PFSK-1 (cell line): ENCODE measurements around the gene TRERF1. TPM values are rescaled to one million over a fixed set of nuclear protein-coding genes. Genes with fewer than 3 reads are reported as not detected.

Experiments
- FOXP2 ChIP-seq: optimal IDR thresholded peaks from 2 replicates; pipeline ENCODE3; 2011; ENCODE audit warnings: borderline replicate concordance, control low read depth, inconsistent platforms; ENCODE audit not compliant: insufficient read depth; ENCODE audit errors: extremely low read length, extremely low read depth
- POLR2AphosphoS5 ChIP-seq: IDR thresholded peaks from 2 replicates; pipeline ENCODE4 v1.6.1; 2012; ENCODE audit warnings: low read depth, mild to moderate bottlenecking, control low read depth, low read length, moderate library complexity
- REST ChIP-seq, 2 experiments: IDR thresholded peaks; 2 replicates each; pipeline versions ENCODE4 v1.6.1 to v1.8.0; 2011 to 2012; ENCODE audit warnings: low read depth in 2 of 2, low read length in 2 of 2, control low read depth in 1 of 2, inconsistent platforms in 1 of 2, mild to moderate bottlenecking in 1 of 2, moderate library complexity in 1 of 2; ENCODE audit not compliant: insufficient read depth in 1 of 2
- SIN3A ChIP-seq: IDR thresholded peaks from 2 replicates; pipeline ENCODE4 v1.6.1; 2012; ENCODE audit warnings: mild to moderate bottlenecking, low read length, moderate library complexity, borderline replicate concordance; ENCODE audit not compliant: insufficient read depth
- TAF1 ChIP-seq: IDR thresholded peaks from 2 replicates; pipeline ENCODE4 v1.6.1; 2012; ENCODE audit warnings: low read length, control low read depth, borderline replicate concordance; ENCODE audit not compliant: insufficient read depth
- polyA plus RNA-seq: library from polyadenylated mRNA; unstranded; fragments of >200 nt; gene quantifications from one replicate; pipeline ENCODE4 v1.2.1, GENCODE V29; 2012; ENCODE audit warnings: low read depth, missing spikeins; ENCODE audit not compliant: insufficient read length

Gene TRERF1
- polyA plus RNA-seq = 14.7 TPM

GRCh38 chr6:42451333-42452170 lies at the start of gene TRERF1:
Gene TRERF1, minus strand, starts transcription at chr6:42451926. Its CDS starts 182,336 bp downstream, at chr6:42269590.
- TF ChIP-seq POLR2AphosphoS5 (no peak; the same call in 1 of the 2 replicates), FOXP2 (peak; percentile 45), SIN3A (peak; percentile 73; the same call in 1 of the 2 replicates), TAF1 (peak; percentile 28; the same call in 1 of the 2 replicates), REST (IDR thresholded peaks at IDR 0.05; ENCODE audit: insufficient read depth in 1 of 2, low read depth in 2 of 2, low read length in 2 of 2) (no peak)

GRCh38 chr6:42498473-42499128 lies 46.9 kb upstream of the TRERF1 start:
- TF ChIP-seq FOXP2 (no peak), SIN3A (no peak)

GRCh38 chr6:42493914-42494539 lies 42.3 kb upstream of the TRERF1 start:
- TF ChIP-seq FOXP2 (no peak), REST (IDR thresholded peaks at IDR 0.05; ENCODE audit: insufficient read depth in 1 of 2, low read depth in 2 of 2, low read length in 2 of 2) (no peak), TAF1 (no peak), SIN3A (no peak), POLR2AphosphoS5 (no peak)

- TF ChIP-seq REST (IDR thresholded peaks at IDR 0.05; ENCODE audit: insufficient read depth in 1 of 2, low read depth in 2 of 2, low read length in 2 of 2) (no peak), FOXP2 (no peak), TAF1 (no peak), SIN3A (no peak), POLR2AphosphoS5 (no peak)
Measured at GRCh38 chr6:42488129-42488528, 36.4 kb upstream of the TRERF1 start.

GRCh38 chr6:42484261-42484660 lies 32.5 kb upstream of the TRERF1 start:
- no peak for TF ChIP-seq REST (IDR thresholded peaks at IDR 0.05; ENCODE audit: insufficient read depth in 1 of 2, low read depth in 2 of 2, low read length in 2 of 2)
- no peak for TF ChIP-seq SIN3A
- TF ChIP-seq TAF1 = no peak
- TF ChIP-seq FOXP2 = no peak
- no peak for TF ChIP-seq POLR2AphosphoS5
